SJCRH30 (cell line): Measurements from ENCODE around the gene UBE2J2. TPM values are rescaled to one million over a fixed set of nuclear protein-coding genes. Genes with fewer than 3 reads are reported as not detected.

Experiments used
- DNase-seq, 2 experiments: peaks; one replicate each; pipeline ENCODE4 v3.0.0-alpha.2; 2015 to 2020
- H3K27ac ChIP-seq: fragments of 250-450 bp; sonication (Bioruptor Pico); 2 replicates; pipeline ENCODE4 v1.5.1; 2020; ENCODE audit warnings: mild to moderate bottlenecking, moderate library complexity
- H3K27me3 ChIP-seq: fragments of 250-450 bp; sonication (Bioruptor Pico); 2 replicates; pipeline ENCODE4 v1.5.1; 2020; ENCODE audit warnings: mild to moderate bottlenecking, moderate library complexity
- H3K36me3 ChIP-seq: fragments of 250-450 bp; sonication (Bioruptor Pico); 2 replicates; pipeline ENCODE4 v1.5.1; 2020; ENCODE audit warnings: mild to moderate bottlenecking, moderate library complexity
- H3K4me1 ChIP-seq: fragments of 250-450 bp; sonication (Bioruptor Pico); 2 replicates; pipeline ENCODE4 v1.5.1; 2020; ENCODE audit warnings: mild to moderate bottlenecking, moderate library complexity
- H3K4me3 ChIP-seq: fragments of 250-450 bp; sonication (Bioruptor Pico); 2 replicates; pipeline ENCODE4 v1.5.1; 2020; ENCODE audit warnings: mild to moderate bottlenecking, moderate library complexity
- H3K9me3 ChIP-seq: fragments of 250-450 bp; sonication (Bioruptor Pico); replicated peaks from 2 replicates; pipeline ENCODE4 v1.5.1; 2020; ENCODE audit warnings: mild to moderate bottlenecking, moderate library complexity
- total RNA-seq: library from RNA; depleted of rRNA; stranded (reverse); fragments of >200 nt; shearing (Covaris generic); gene quantifications from 2 replicates; pipeline ENCODE4 v1.2.3, GENCODE V29; 2014

Gene UBE2J2
- total RNA-seq, 1 experiment from 2014 or later = 115 TPM

DNA sequence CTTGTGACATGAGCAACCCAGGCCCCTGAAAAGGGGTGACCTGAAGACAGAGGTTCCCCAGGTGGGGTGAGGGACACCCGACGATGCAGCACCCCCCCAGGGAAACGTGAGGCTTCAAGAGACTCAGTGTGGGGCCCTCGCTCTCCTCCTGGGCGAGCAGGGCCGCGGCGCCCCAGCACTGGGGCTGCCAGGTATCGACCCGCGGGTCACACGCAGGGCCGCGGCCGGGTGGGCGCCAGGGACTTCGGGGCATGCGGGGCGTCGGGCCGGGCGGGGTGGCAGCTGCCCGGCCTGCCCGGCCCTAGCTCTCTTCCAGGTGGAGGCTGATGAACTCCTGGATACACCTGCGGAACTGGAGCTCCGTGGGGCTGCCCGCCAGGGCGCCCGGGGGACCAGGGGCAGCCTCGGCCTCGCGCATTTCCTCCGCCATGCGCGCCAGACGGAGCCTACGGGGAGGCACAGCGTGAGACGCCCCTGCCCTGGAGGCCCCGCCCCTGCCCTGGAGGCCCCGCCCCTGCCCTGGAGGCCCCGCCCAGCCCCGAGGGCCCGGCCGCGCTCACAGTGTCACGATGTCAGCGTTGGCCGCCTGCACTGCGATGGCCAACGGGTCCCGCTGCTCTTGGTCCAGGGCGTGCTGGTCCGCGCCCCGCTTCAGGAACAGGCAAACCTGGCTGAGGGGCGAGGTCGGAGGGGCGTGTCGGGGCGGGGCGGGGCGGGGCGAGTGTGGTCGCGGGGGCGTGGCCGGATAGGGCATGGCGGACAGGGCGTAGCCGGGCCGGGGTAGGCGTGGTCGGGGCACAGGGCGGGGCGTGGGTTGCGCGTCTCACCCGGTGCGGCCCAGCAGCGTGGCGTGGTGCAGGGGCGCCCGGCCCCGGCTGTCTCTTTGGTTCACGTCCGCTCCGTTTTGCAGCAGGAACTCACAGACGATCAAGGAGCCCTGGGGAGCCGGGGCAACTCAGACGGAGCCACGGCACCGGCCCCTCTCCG is 19.9 kb upstream of the UBE2J2 start:
- Histone ChIP-seq H3K9me3 (no peaks in the 10 kb centered on the region), H3K27me3 (no peaks in the 10 kb centered on the region), H3K4me1 (peaks cover 24% of the 10 kb centered on the region), H3K27ac (no peak overlapping the region), H3K36me3 (no peaks in the 10 kb centered on the region), H3K4me3 (no peak overlapping the region)
- no peak for DNase-seq

DNA sequence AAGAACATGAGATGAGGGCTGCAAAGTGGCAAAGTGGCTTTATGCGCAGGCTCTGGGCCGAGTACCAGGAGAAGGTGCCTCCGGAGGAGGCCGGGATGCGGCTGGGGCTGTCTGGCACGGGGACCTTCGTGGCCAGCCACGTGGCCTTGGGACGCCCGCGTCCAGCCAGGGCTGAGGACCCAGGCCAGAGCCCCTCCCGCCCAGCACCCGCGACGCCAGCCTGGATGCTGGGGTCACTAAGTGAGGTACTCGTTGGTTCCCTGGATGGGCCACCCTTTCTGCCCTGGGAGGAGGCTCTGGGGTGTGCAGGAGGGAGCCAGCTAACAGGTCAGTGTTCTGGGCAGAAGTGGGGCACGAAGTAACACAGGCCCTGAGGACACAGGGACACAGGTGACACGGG is 19.2 kb upstream of the UBE2J2 start:
- DNase-seq = no peak
- H3K27ac ChIP-seq = no peak overlapping the region
- no peaks in the 10 kb centered on the region for H3K27me3 ChIP-seq

DNA sequence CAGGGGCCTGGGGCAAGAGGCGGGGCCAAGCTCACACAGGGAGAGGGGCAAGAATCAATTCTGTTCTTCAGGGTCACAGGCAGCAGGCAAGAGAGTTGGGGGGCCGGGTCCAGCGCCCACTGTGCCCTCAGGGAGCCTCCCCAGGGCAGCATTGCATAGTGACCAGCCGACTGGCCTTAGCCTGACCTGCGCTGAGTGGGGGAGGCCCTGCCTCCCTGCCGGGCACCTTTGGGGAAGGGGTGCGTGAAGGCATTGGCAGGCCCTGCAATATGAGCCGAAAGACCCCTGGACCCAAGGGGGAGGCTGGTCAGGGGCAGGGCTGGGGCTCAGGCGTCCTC is 18.8 kb upstream of the UBE2J2 start:
- H3K4me3 ChIP-seq = no peak overlapping the region
- H3K9me3 ChIP-seq = no peaks in the 10 kb centered on the region
- H3K27ac ChIP-seq = no peak overlapping the region
- H3K36me3 ChIP-seq = no peaks in the 10 kb centered on the region
- DNase-seq = no peak
- peaks cover 21% of the 10 kb centered on the region for H3K4me1 ChIP-seq
- H3K27me3 ChIP-seq = no peaks in the 10 kb centered on the region

More for the DNA sequence above, 19.2 kb upstream of the UBE2J2 start:
- H3K9me3 ChIP-seq = no peaks in the 10 kb centered on the region
- no peaks in the 10 kb centered on the region for H3K36me3 ChIP-seq
- no peak overlapping the region for H3K4me3 ChIP-seq
- H3K4me1 ChIP-seq = peaks cover 21% of the 10 kb centered on the region

DNA sequence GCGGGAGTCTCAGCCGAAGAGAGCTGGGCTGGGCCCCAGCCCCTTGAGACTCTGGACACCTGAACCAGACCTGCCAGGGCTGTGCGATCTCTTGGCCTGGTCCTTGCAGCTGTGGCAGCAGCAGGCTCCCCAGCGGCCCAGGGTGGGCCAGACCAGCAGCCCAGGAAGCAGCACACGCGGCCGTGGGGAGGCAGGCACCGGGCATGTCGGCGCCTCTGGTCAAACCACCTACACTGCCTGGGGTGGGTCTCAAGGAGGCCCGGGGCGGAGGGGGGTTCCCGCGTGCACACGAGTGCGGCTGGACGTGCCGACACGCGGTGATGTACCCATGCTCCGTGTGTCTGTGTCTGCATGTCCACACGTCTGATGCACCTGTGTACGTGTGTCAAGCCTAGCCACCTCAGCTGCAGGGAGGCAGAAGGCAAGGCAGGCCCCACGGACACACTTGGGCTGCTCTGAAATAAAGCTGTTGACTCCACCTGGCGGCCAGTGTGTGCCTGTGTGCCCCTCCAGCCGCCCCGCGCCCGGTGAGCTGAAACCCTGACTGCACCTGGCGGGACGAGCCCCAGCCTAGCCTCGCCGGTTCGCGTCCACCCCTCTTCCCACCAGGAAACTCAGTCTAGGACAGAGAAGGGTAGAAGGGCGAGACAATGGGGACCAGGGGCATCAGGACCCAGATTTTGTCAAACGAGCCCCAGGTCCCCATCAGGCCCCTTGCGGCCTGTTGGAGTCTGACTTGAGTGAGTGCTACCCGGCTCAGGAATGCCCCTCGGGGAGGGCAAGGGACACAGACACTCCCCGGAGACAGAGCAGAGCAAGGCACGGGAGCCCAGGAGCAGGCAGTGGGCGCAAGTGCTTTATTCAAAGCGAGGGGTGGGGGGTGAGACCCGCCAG is 18.1 kb upstream of the UBE2J2 start:
- DNase-seq = peak; percentile 87 to 90
- no peaks in the 10 kb centered on the region for H3K9me3 ChIP-seq
- H3K36me3 ChIP-seq = no peaks in the 10 kb centered on the region
- H3K27ac ChIP-seq = no peak overlapping the region
- peaks cover 21% of the 10 kb centered on the region for H3K4me1 ChIP-seq
- H3K27me3 ChIP-seq = no peaks in the 10 kb centered on the region
- H3K4me3 ChIP-seq = no peak overlapping the region

DNA sequence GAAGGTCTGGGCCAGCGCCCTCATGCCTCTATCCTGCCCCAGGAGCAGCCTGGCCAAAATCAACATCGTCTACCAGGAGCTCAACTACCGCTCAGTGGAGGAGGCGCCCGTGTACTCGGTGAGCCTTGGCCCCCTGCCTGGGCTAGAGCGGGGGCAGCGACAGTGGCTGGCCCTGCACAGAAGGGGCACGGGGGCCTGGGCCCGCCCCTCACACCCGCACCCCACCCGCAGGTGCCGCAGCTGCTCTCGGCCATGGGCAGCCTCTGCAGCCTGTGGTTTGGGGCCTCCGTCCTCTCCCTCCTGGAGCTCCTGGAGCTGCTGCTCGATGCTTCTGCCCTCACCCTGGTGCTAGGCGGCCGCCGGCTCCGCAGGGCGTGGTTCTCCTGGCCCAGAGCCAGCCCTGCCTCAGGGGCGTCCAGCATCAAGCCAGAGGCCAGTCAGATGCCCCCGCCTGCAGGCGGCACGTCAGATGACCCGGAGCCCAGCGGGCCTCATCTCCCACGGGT is 17.4 kb upstream of the UBE2J2 start:
- no peaks in the 10 kb centered on the region for H3K9me3 ChIP-seq
- H3K4me1 ChIP-seq = peaks cover 21% of the 10 kb centered on the region
- H3K27me3 ChIP-seq = no peaks in the 10 kb centered on the region
- H3K36me3 ChIP-seq = no peaks in the 10 kb centered on the region
- no peak overlapping the region for H3K27ac ChIP-seq
- peak; percentile 73 to 75 for DNase-seq
- no peak overlapping the region for H3K4me3 ChIP-seq

DNA sequence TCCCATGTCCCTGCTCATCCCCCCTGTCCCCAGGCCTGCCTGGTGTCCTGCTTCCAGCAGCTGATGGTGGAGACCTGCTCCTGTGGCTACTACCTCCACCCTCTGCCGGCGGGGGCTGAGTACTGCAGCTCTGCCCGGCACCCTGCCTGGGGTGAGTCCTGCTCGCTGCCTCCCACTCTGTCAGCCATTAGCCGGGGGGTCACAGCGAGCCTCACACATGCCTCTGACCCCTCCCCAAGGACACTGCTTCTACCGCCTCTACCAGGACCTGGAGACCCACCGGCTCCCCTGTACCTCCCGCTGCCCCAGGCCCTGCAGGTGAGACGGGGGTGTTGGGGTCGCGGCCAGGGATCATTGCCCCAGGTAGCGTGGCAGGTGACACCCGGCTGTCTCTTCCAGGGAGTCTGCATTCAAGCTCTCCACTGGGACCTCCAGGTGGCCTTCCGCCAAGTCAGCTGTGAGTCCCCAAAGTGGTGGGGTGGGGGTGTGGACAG is 16.6 kb upstream of the UBE2J2 start:
- no peak overlapping the region for H3K27ac ChIP-seq
- H3K36me3 ChIP-seq = no peaks in the 10 kb centered on the region
- no peaks in the 10 kb centered on the region for H3K27me3 ChIP-seq
- peak; percentile 82 for DNase-seq
- H3K4me3 ChIP-seq = no peak overlapping the region
- no peaks in the 10 kb centered on the region for H3K9me3 ChIP-seq
- H3K4me1 ChIP-seq = peaks cover 21% of the 10 kb centered on the region

DNA sequence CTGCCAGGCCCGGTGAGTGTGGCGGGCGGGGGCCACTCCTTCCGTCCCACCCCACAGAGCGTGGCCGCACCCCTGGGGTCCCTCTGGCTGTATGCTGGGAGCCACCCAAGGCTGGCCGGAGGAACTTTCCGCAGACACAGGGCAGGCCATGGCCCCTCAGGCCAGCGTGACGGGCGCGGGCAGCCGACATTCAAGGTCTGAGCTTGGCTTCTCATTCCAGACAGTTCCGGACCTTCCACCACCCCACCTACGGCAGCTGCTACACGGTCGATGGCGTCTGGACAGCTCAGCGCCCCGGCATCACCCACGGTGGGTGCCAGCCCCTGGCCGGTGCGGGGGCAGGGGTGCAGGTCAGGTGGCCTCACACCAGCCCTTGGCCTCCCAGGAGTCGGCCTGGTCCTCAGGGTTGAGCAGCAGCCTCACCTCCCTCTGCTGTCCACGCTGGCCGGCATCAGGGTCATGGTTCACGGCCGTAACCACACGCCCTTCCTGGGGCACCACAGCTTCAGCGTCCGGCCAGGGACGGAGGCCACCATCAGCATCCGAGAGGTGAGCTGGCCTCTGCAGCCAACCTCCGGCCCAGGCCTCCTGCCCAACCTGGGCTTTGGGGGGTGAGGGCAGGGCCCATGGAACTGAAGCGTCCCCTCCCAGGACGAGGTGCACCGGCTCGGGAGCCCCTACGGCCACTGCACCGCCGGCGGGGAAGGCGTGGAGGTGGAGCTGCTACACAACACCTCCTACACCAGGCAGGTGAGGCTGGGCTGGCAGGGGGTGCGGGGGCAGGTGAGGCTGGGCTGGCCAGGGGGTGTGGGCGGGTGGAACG is 13.8 kb upstream of the UBE2J2 start:
- H3K27me3 ChIP-seq = no peaks in the 10 kb centered on the region
- H3K27ac ChIP-seq = no peak overlapping the region
- peaks cover 21% of the 10 kb centered on the region for H3K4me1 ChIP-seq
- H3K9me3 ChIP-seq = no peaks in the 10 kb centered on the region
- no peak overlapping the region for H3K4me3 ChIP-seq
- H3K36me3 ChIP-seq = no peaks in the 10 kb centered on the region
- no peak for DNase-seq

DNA sequence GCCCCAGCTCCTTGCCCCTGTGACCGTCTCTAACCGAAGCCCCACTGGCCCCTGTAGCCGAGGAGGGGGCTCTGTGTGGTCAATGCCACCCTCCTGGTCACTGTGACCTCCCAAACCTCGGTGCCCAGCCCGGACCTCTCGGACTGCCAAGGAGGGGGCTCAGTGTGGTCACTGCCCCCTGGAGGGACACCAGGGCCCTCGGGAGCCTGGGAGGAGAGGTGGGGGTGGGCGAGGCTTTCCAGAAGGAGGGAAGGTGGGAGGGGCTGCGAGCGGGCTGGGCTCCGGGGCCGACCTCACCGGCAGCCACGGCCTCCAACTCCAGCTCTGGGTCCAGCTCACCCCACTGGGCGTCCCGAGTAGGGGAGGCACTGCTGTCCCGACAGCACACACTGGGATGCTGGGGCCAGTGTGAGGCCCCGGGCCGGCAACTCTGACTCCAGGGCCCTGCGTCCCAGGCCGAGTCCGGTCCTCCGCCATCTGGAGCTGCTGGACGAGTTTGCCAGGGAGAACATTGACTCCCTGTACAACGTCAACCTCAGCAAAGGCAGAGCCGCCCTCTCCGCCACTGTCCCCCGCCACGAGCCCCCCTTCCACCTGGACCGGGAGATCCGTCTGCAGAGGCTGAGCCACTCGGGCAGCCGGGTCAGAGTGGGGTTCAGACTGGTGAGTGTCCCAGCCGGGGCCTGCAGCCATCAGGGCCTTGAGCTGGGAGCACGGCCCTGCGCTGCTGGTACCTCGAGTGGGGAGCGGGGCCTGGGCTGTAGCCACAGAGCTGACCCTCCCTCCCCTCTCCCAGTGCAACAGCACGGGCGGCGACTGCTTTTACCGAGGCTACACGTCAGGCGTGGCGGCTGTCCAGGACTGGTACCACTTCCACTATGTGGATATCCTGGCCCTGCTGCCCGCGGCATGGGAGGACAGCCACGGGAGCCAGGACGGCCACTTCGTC is 12.9 kb upstream of the UBE2J2 start:
- no peaks in the 10 kb centered on the region for H3K9me3 ChIP-seq
- H3K27me3 ChIP-seq = no peaks in the 10 kb centered on the region
- H3K4me1 ChIP-seq = peaks cover 18% of the 10 kb centered on the region
- no peak overlapping the region for H3K27ac ChIP-seq
- H3K36me3 ChIP-seq = no peaks in the 10 kb centered on the region
- no peak for DNase-seq
- no peak overlapping the region for H3K4me3 ChIP-seq

DNA sequence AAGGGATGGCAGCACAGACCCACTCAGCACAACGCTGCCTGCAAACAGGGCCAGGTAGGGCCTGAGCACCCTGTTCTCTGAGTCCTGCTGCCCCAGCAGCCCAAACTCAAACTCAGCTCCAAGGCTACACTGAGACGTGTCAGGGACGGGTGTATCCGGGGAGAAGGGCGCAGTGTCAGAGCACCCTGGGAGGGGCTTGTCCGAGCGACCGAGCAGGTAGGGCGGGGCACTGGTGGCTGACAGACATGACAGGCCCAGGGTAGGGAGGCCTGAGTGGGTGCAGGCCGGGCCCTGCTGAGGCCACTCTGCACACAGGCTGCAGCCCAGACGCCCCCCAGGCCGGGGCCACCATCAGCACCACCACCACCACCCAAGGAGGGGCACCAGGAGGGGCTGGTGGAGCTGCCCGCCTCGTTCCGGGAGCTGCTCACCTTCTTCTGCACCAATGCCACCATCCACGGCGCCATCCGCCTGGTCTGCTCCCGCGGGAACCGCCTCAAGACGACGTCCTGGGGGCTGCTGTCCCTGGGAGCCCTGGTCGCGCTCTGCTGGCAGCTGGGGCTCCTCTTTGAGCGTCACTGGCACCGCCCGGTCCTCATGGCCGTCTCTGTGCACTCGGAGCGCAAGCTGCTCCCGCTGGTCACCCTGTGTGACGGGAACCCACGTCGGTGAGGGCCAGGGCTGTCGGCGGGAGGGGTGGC is 12.1 kb upstream of the UBE2J2 start:
- H3K27me3 ChIP-seq = no peaks in the 10 kb centered on the region
- no peaks in the 10 kb centered on the region for H3K9me3 ChIP-seq
- H3K27ac ChIP-seq = no peak overlapping the region
- H3K4me1 ChIP-seq = peaks cover 12% of the 10 kb centered on the region; the same call in 1 of the 2 replicates
- DNase-seq = no peak
- no peaks in the 10 kb centered on the region for H3K36me3 ChIP-seq
- H3K4me3 ChIP-seq = no peak overlapping the region

DNA sequence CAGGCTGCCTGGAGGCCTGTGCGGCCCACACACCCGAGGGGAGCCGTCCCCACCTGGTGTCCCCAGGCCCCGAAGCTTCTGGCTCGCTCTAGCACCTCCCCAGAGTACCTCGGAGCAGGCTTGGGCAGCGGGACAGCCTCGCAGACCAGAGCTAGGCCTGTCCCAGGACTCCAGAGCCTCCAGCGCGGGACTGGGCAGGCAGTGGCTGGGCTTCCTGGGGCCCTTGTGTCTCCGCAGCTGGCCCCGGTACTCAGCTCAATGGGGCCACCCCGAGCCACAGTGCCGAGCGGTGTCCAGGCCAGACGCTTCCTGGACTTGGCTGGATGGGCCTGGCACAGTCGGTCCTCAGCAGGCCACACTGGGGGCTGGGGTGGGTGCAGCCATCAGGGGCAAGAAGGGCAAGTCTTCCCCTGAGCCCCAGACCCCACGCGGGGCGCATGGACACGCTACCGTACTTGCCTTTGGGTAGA is 11.5 kb upstream of the UBE2J2 start:
- H3K9me3 ChIP-seq = no peaks in the 10 kb centered on the region
- no peak for DNase-seq
- no peaks in the 10 kb centered on the region for H3K36me3 ChIP-seq
- peaks cover 6% of the 10 kb centered on the region; the same call in 1 of the 2 replicates for H3K4me1 ChIP-seq
- no peaks in the 10 kb centered on the region for H3K27me3 ChIP-seq
- no peak overlapping the region for H3K27ac ChIP-seq
- no peak overlapping the region for H3K4me3 ChIP-seq

DNA sequence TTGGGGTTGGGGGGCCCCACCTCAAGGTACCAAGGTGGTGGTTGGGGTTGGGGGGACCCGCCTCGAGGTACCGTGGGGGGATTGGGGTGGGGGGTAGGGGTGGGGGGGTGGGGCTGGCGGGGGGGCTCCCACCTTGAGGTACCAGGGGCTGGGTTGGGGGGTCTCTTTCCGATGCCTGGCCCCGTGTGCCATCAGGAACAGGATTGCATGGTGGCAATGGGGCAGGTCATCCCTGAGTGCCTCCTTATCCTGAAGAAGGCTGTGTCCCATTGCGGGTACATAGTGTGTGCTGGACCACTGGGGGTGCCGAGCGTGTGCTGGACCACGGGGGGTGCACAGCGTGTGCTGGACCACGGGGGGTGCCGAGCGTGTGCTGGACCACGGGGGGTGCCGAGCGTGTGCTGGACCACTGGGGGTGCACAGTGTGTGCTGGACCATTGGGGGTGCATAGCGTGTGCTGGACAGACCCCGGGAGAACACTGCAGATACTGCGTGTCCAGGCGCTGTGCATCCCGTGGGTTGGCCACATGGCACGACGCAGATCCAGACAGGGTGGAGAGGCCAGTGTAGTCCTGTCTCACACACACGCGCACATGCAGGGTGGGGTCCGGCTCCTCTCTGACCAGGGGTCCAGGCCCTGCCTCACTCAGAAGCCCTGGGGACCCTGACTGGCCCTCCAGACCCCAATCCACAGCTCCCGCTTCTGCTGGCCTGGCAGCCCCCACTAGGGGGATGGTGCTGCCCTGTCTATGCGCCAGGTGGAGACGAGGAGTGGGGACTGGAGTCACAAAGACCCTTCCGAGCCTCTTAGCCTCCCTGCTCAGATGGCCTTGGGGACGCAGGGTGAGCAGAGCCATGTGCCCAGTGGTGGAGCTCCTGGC is 10.8 kb upstream of the UBE2J2 start:
- Histone ChIP-seq H3K9me3 (no peaks in the 10 kb centered on the region), H3K27me3 (no peaks in the 10 kb centered on the region)
- DNase-seq = no peak

DNA sequence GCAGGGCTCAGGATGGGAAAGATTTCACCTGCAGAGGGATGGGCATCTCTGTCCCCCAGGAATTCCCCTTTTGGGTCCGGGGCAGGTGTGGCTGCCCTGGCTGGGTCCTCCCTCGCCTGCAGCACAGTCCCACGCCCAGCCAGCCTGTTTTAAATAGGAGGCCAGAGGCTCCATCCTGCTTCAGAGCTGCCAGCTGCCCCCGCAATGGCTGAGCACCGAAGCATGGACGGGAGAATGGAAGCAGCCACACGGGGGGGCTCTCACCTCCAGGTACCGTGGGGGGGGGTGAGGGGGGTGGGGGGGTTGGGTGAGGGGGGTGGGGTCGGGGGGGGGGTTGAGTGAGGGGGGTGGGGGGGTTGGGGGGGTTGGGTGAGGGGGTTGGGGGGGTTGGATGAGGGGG is 10.2 kb upstream of the UBE2J2 start:
- no peaks in the 10 kb centered on the region for H3K27me3 ChIP-seq

More for the DNA sequence above, 10.8 kb upstream of the UBE2J2 start:
- no peak overlapping the region for H3K27ac ChIP-seq
- H3K4me3 ChIP-seq = no peak overlapping the region
- H3K4me1 ChIP-seq = peaks cover 5% of the 10 kb centered on the region; the same call in 1 of the 2 replicates
- H3K36me3 ChIP-seq = no peaks in the 10 kb centered on the region

More for the DNA sequence above, 10.2 kb upstream of the UBE2J2 start:
- no peak overlapping the region for H3K4me3 ChIP-seq
- no peak overlapping the region for H3K27ac ChIP-seq
- peak in 1 of 2 experiments; percentile 46 for DNase-seq
- H3K9me3 ChIP-seq = no peaks in the 10 kb centered on the region
- peaks cover 5% of the 10 kb centered on the region; the same call in 1 of the 2 replicates for H3K4me1 ChIP-seq
- no peaks in the 10 kb centered on the region for H3K36me3 ChIP-seq
